HG02885 (cell line): Measurements from ENCODE around the gene RNASEL.
A peak's percentile ranks its signal among the peaks of the same experiment; 100 is the strongest.

Experiments used
- ATAC-seq: cut with Tn5 transposase; IDR thresholded peaks from one replicate; pipeline ENCODE4 v1.9.1; 2021; ENCODE audit warnings: mild to moderate bottlenecking; ENCODE audit not compliant: unreplicated experiment, poor library complexity

The RNASEL gene

DNA sequence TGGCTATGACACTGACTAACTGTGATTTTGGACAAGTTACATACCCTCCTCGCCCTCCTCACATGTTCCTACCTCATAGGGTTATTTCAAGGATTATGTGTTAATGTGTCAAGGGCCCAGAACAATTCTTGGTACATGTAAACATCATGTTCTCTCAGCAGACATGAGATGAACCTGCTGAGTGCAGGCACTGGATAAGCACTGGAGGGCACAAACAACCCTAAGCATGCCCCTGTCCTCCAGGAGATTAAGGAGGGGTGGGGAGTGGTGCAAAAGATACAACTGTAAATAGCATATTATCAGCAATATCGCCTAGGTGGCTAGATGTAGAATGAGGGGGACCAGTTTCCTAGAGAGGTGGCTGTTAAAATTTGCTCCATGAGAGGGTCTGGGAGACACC, 32.9 kb upstream of the RNASEL start:
- ATAC-seq: no peak

DNA sequence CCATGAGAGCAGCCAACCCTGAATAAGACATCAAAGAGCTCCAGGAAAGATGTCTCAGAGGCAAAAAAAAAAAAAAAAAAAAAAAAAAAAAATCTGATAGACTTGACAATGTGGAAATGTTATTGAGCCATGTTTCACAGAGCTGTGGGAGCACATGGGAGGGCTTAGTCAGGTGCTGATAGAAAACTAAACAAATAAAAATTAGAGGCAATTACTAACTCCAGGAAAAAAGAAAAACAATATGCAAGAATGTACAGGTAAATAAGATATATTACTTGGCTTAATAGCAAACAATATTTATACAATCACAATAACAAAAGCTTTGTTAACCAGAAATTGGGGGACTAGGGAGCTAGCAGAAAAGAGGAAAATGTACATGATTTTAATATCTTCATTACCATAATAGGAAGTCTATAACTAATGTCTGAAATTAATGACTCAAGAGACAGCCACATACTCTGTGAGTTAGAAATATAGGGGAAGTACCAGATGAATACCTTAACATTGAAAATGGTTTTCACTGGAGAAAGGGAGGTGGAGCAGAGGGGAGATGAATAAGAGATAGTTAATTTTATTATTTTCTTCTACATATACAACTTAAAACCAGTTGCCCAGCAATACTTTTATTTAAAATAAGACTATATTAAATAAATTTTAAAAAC, 32.0 kb upstream of the RNASEL start:
- ATAC-seq: no peak

DNA sequence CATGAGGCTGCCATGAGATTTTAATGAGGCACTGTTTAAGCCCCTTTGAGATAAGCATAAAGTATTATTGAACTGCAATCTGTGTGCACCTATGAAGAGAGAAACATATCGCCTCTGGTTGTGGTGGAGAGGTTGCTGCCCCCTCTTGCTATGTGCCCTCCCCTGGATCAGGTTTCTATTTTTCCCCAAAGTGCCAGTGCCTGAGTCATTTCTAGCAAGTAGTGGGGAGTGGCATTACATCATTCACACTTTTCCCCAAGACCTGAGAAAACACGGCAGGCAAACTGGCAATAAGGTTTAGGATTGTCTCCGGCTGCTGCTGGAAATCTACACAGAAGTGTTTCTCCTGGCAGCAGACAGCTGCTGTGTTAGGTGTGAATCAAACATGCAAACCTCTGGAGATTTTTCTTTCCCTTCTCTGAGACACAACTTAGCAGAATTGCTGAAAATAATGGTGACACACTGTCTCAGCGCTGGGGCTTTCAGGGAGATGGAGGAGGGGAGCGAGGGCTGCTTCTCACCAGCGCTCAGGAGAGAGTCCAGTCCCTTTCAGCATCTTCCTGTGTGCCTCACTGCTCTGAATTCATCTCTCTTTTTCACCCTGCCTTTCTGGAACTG, 28.8 kb upstream of the RNASEL start:
- no peak for ATAC-seq

DNA sequence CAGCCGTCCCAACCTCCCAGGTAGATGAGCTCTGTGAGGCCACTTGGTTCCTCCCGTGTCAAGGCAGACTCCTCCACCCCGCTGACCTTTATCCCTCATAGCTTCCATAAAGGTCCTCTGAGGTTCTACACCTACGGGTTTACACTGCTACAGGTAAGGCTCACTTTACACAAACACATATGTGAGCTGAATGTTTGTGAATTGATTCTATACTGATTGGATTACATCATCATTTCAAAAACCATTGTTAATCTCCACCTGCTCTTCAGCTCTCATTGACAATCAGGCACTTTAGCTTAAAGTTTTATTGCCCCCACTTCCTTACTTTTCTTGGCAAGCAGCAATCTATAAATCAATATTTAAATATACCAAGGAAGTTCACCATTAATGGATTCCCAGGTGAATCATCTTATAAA, 28.0 kb upstream of the RNASEL start:
- ATAC-seq: no peak

DNA sequence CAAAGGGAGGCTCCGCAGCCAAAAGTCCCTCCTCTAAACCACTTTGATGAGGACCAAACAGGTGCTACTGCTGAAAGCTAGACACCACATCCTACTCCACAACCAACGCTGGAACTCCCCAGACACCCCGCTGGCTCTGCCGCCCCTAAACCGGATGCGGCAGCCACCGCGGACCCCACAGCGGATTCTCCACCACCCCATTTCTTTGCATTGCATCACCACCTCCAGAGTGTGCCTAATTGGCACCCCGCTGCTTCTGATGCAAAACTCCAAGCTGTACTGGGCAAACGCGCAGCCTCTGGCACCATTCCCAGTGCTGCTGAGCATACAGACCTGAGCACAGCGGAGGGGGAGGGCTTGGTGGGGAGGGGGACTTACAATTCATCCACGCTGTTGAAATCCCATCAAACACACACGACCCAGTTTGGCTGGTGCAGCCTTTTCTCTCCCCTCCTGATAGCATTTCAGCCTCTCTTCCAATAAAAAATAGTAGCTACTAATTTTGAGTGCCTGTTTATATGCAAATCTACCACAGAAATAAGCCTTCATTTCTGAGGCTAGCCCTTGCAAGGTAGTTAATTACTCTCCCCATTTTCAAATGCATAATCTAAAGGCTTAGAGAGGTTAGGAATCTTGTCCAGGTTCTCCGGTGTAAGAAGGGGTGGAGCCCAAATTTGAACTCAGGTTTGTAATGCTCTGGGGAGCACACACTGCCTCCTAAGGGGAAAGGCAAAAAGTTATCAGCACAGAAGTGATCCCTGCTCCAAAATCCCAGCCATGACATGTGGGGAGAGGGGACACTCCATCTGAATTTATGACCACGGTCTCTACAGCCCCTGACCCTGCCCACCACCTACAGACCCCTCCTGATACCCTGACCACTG, 27.3 kb upstream of the RNASEL start:
- peak; percentile 74 for ATAC-seq

DNA sequence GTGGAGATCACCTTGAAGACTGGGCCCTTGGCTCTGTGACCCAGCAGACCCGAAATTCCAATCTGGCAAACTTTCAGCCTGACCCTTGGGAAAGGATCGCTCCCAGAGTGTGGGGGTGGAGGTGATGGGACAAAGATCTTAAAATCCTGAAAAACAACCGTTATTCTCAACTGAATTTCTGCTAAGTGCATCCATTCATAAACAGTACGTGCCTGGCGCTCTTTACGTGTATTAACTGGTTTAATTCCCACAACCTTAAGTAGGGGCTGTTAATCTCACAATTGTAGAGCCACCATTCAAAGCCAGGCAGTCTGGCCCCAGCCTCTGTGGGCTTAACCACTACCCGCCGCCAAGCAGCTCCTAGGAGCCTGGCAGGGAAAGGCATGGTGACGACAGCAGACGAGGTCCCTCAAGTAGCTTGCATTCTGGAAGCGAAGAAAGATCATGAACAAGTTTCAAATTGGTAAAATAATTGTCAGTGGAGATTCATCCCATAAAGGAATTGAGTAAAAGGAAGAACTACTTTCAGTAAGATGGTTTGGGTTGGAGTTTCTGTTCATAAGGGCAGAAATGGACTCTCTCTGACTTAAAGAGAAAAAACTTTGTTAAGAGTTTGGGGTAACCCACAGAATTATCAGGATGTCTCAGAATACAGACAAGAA, 26.5 kb upstream of the RNASEL start:
- peak; percentile 24 for ATAC-seq

DNA sequence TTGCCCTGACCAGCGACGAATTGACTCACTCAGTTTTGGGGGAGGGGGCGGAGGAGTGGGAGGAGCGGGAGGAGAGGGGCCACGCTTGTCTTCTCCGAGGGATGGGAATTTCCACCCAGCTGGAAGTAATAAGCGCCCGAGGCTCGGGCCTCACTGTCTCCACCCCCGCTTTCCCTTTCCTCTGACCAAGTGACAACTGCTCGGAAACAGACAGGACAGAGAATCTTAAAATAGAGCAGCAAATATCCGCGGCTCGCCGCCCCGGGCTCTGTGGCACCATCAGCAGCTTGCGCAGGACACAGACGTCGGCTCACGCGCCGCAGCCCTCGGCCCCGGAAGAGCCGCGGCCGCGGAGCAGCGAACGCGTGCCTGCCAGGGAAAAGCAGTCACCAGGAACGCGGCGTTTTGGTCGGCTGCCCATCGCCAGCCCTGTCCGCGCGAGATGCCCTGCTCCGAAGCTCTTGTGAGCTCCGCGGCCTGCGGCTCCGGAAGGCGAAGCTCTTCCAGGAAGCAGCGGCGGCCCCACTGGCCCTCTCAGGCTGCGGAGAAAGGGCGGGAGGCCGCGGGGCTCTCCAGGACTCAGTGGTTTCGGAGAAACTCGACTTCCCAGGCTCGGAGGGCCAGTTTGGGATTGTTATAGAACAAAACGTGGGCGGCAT, 25.9 kb upstream of the RNASEL start:
- ATAC-seq: peak; percentile 43

DNA sequence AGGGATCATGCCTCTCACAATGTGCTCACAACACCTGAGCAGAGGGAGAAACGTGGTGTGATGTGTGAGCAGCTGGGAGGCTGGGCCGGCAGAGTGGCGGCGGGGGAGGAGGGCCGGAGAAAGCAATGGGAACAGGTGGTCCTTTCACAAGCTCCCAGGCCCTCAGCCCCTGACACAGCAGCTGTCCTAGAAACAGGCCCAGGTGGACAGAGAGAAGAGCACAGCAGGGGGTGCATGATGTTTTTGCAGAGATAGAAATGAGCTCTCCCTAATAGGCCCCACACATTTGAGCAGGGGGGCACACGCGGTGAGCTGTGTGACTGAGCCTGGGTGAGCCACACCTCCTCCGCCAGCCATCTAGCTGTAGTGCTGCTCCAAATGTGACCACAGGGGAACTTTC, 22.7 kb upstream of the RNASEL start:
- no peak for ATAC-seq

DNA sequence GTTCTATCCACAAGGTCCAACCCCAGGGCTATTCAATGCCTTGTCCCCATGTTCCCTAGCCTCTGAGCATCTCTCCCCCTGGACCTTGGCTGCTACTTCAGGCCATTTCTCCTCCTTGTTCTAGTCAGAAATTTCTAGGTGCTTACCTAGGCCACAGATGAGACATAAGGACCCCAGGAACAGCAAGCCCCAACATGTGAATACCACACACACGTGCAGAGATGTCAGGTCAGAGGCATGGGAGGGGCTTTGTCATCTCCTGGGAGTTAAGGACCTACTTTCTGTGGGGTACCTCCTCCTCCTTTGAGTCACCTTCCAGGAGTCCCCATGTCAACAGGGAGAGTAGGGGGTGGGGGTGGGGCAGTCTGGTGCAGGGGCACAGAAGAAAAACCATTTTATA, 22.3 kb upstream of the RNASEL start:
- no peak for ATAC-seq

DNA sequence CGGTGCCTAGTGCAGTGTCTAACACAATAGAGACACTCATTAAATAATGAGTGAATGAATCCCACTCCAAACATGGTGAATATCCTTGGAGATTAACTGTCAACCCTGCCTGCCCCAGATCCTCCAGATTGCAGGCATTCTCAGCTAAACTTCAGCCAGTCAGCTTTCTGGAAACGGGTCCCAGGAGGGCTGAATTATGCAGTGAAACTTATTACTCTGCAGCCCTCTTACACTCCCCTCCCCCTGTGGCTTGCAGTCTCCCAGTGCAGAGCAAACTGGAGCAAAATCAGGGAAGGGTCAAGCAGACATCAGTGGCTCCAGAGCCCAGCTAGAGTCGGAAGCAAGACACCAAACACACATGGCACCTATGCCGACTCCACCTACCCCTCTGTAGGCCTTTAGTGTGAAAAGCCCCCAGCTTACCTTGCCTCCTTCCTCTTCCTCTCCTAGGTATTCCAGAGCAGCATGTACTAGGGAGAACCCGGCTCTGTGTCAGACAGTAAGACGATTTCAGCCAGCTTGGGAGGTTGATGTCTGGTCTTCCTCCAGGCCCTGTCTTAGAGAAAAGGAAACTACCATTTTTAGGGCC, 21.6 kb upstream of the RNASEL start:
- ATAC-seq: no peak

DNA sequence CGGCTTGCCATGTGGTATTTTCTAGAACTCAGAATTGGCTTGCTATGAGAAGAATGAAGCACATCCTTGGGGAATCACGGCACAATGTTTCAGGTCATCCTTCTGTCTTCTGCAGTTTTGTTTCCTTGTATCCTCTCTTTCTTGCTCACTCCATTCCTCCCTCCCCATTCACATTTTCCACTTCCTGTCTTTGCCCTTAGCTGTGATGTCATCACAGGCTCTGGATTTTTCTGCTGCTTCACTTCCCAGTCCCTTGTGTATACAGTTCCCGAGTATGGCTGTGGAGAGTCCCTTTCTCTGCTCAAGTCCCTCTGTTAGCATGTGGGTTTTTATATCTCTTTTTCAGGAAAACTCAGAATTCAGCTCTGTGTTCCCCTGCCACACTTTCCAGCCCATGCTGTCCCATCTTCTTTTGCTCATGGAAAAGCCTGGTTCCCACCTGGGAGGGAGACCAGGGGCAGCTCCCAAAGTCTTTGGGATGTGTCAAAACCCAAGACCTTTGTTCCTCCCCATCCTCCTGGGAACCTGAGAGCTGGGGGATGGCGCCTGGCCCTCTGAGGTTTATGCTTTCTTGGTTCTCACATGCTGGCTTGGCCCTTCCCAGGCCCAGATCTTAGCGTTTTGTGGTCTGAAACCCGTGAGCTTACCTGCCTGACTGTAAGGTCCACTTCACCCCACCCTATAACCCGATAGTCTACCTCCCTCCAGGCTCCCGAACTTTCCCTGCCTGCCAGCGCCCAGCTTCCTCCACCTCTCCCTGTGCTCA, 20.0 kb upstream of the RNASEL start:
- ATAC-seq: no peak

DNA sequence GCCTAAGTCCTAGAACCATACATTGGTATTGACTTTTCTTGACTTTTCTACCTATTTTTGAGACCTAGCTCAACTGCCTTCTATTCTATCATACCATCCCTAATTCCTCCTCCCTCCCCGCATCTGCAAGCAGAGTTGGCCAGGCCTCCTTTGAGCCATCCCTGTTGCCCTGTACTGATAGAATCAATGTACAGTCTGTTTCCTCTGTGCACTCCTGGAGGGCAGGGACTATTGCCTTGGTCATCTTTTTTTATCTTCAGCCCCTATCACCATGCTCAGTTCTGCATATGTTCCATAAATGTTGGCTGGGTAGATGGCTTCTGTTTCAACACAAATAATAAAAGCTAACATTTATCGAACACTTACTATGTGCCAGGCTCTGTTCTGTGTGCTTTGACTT, 19.2 kb upstream of the RNASEL start:
- ATAC-seq: no peak

DNA sequence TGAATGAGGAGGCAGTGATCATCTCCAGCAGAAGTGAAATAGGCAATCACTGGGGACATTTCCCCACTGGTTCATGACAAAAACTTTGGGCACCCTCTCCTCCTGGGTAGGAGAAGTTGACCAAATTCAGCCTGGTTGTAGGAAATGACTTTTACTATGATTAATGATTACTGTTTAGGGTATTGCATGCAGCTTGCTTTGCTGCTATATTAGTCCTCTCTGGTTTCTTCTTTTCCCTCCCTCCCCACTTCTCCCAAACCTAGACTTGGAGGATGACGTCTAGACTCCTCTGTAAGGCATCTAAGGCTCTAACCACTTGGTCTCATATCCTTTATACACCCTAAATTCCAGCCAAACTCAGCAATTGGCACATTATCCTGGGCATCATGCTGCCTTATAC, 18.5 kb upstream of the RNASEL start:
- no peak for ATAC-seq

DNA sequence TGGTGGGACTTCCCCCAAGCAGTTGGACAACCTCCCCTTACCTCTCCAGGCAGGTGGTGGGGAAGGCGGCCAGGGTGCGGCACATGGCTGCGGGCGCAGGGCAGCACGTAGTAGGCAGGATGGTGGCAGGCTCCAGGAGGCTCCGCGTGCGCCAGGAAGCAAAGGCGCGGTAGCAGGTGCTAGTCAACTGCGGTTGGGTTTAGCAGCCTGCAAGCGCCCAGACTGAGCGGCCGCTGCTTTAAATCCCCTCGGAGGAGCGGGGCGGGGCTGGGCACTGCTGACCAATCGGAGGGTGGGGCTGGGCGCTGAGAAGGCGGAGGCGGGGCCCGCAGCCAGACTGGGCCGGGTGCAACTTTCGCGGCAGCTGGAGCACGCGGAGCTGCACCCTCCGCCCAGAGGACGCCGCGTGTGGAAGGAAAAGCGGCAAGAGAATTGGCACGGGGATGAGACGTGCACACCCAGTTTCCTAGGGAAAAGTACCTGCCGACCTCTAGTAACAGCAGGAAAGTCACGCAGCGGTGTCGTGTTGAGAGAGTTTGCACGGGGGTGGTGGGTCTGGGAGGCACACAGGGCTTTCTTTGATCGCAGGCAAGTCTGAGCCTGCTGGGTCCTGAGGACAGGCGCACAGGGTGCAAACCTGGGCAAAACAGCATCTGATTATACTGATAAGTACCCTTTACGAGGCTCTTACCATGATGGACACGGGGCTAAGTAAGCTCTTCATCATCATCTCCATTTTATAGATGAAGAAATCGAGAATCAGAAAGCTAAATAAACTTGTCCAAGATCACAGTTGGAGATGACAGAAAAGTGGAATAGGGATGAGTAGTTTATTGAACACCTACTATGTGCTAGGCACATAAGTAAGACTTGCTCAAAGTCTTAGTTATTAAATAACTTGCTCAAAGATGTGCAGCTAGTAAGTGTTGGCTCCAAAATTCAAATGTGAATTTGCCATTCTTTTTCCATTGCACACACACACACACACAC, 15.4 kb upstream of the RNASEL start, which contains the start of gene RGS16:
TSS of gene RGS16 (minus strand) at position 215 of the 990 bp plus-strand sequence. CDS start at position 85, 130 bp downstream.
- ATAC-seq: peak; percentile 93

DNA sequence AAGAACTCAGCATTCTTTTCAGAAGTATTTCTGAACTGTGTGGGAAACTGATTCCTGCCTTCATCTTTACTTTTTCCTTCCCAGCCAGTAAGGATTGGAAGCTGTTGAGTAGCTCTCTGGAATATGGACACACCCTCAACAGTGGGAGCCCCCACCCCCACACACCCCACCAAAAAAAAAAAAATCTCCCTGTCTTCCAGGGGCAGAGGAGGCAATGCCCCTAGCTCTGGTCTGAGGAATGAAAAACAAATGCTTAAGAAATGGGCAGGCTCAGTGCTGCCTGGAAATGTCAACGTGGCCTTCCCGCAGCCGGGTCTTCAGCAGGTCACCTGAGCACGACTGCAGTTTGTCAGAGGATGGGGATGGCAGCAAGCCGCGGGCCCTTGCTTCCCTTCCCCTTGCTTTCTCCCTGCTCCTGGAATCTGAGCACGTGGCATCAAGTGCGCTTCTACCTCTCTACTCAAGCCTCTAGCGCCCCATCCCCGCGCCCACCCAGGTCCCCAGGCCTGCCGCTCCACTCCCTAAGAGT, 14.7 kb upstream of the RNASEL start:
- ATAC-seq: peak; percentile 6

DNA sequence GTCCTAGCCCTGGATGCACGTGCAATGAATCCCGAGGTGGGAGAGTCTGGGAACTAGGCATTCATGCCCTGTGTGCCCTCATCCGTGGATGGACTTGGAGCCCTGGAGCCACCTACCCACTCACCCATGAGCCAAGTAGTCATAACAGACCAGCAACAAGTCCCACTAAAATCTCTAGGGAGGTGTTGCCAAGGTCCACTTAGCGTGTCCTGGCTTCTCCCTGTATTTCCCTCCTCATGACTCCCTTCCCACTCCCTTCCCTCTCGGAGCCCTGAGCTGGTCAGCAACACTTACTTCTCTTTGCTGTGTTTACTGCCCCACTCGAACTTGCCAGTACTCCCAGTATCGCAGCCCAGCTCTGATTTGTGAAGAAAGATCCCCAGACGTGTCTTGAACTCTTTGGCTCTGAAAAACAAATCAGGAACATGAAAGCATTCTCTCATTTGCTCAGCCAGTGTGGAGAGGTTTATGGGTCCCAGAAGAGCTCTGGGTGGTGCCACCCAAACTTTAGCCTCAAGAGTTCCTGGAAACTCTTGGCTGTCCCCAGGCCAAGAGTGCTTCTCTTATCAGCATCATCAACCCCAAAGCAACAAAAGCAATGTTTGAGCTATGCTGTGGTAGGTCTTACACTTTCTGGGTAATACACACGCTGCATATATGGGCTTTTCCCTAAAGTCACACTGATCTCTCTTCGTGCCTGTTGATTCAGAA, 14.0 kb upstream of the RNASEL start:
- ATAC-seq: no peak

DNA sequence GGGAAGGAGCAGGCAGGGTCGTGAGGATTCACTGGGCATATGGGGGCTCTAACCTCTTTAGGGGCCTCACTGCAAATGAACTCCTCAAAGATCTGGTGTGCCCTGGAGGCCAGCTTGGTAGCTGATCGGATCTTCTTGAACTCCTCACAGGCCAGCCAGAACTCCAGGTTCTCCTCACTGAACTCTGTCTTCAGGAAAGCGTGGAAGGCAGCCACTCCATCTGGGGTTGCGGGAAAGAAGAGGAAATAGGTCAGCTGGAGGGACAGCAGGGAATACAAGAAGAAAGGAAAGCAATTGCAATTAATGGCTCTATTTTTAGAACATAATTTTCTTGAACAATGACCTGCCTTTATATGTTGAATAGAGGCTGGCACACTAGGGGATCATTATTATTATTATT, 12.9 kb upstream of the RNASEL start:
- ATAC-seq: no peak
